Adrenal gland (tissue), 5 donors: ENCODE results near the gene OPCML.

ENCODE experiments used
- POLR2A ChIP-seq, 2 donors: fragments of 450-650 bp; IDR thresholded peaks; one replicate each; pipeline ENCODE4 v1.6.1; 2017; ENCODE audit warnings: antibody characterized with exemption in 2 of 2, mild to moderate bottlenecking in 2 of 2, moderate library complexity in 1 of 2
- TF ChIP-seq, protein P1 (sequence below), 6 experiments: fragments of 450-650 bp in 4 of 6; fragments of 200-600 bp in 2 of 6; sonication (generic) in 1 of 6; IDR thresholded peaks; 1 replicate in 5 of 6; 2 replicates in 1 of 6; pipeline versions ENCODE4 v1.5.1 to v1.8.0; 2016 to 2021; ENCODE audit warnings: antibody characterized with exemption in 6 of 6, mild to moderate bottlenecking in 2 of 6, moderate library complexity in 1 of 6
- donor health status: DM: no; HTN: no; CAD: no.

DNA sequence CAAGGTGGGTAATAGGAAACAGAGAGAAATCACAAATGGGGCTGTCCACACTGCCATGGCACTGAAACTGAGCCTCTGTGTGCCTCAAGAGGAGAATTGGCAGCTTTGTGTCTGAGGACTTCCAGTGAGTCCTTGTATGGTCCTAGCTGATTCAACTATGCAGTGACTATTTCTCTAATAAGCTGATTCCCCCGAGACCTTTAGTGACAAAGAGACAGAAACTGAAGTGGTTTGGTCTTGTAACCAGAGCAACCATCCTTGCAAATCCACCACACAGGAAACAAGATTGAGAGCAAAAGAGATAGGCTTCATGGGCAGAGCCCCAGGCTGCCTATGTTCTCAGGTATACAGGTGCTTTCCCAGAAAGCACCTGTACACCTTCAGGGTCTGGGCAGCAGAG lies 1123.4 kb downstream of the OPCML start:
- TF ChIP-seq, protein P1, sequence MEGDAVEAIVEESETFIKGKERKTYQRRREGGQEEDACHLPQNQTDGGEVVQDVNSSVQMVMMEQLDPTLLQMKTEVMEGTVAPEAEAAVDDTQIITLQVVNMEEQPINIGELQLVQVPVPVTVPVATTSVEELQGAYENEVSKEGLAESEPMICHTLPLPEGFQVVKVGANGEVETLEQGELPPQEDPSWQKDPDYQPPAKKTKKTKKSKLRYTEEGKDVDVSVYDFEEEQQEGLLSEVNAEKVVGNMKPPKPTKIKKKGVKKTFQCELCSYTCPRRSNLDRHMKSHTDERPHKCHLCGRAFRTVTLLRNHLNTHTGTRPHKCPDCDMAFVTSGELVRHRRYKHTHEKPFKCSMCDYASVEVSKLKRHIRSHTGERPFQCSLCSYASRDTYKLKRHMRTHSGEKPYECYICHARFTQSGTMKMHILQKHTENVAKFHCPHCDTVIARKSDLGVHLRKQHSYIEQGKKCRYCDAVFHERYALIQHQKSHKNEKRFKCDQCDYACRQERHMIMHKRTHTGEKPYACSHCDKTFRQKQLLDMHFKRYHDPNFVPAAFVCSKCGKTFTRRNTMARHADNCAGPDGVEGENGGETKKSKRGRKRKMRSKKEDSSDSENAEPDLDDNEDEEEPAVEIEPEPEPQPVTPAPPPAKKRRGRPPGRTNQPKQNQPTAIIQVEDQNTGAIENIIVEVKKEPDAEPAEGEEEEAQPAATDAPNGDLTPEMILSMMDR (IDR thresholded peaks at IDR 0.05) = no peak
- TF ChIP-seq POLR2A (IDR thresholded peaks at IDR 0.05) = no peak
